Hematopoietic multipotent progenitor cell treated with erythropoietin and hydrocortisone succinate and interleukin-3 and kit ligand, for 17 days (in vitro differentiated cells): ENCODE data around the gene ELMO3.

Experiments used
- DNase-seq: peaks from one replicate; pipeline ENCODE4 v3.0.0-alpha.2; 2015; ENCODE audit warnings: low spot score

ELMO3 gene

GRCh38 chr16:67216612-67217490 is 17.9 kb downstream of the ELMO3 start:
- peak; percentile 59 for DNase-seq

GRCh38 chr16:67223992-67224391 is 25.1 kb downstream of the ELMO3 start:
- DNase-seq, result no peak

GRCh38 chr16:67226295-67226803 is 27.4 kb downstream of the ELMO3 start:
- no peak for DNase-seq

- DNase-seq, result peak; percentile 100
These were observed 28.1 kb downstream of the ELMO3 start, which contains the start of gene TMEM208 for GRCh38 chr16:67226804-67227566. TSS of gene TMEM208 (plus strand) at chr16:67227130. CDS start at chr16:67227219, 89 bp downstream.

GRCh38 chr16:67227567-67227921 is 28.6 kb downstream of the ELMO3 start:
- DNase-seq, result no peak

GRCh38 chr16:67228034-67228785 is 29.3 kb downstream of the ELMO3 start:
- DNase-seq, result no peak

GRCh38 chr16:67228905-67229304 is 30.0 kb downstream of the ELMO3 start:
- no peak for DNase-seq

GRCh38 chr16:67229906-67230808 is 31.2 kb downstream of the ELMO3 start:
- no peak for DNase-seq

GRCh38 chr16:67230809-67231660 is 32.1 kb downstream of the ELMO3 start:
- DNase-seq, result no peak

- no peak for DNase-seq
These were observed 34.7 kb downstream of the ELMO3 start for GRCh38 chr16:67233596-67233995.

- no peak for DNase-seq
These were observed 35.3 kb downstream of the ELMO3 start for GRCh38 chr16:67234180-67234597.

- no peak for DNase-seq
These were observed 37.1 kb downstream of the ELMO3 start for GRCh38 chr16:67235816-67236562.

- DNase-seq, result peak; percentile 81
These were observed 37.8 kb downstream of the ELMO3 start for GRCh38 chr16:67236563-67237395.

GRCh38 chr16:67237396-67238277 is 38.7 kb downstream of the ELMO3 start:
- no peak for DNase-seq

GRCh38 chr16:67238278-67238575 is 39.3 kb downstream of the ELMO3 start:
- no peak for DNase-seq

- no peak for DNase-seq
These were observed 40.0 kb downstream of the ELMO3 start for GRCh38 chr16:67238806-67239470.

GRCh38 chr16:67240506-67240905 is 41.6 kb downstream of the ELMO3 start:
- peak; percentile 40 for DNase-seq
